Measurements from ENCODE around the gene PRKG1.
"Not testable (repeated sequence)": the region's sequence is repeated elsewhere in the genome, so short reads cannot be mapped to it uniquely, and the experiment has no call there.

PRKG1 gene

GRCh38 chr10:51377932-51378599 is 303.8 kb downstream of the PRKG1 start:
- DNase-seq (ENCODE audit: low read depth): no peak

DNA sequence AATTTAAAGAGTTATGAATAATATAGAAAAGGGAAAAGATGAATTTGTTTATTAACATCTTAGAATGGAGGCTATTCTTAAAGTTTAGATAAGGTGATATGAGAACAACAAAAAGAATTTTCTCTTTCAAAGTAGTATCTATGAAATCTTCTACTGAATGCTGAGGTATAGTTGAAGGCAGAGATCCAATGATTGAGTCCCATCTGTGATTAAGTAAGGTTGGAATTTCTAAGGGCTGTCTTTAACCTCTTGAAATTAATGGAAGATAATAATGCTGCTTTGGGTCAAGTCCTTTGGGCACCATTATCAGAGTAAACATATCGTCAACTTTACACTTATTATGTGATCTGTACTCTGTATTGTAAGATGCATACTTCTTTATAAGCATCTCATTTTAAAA is 307.9 kb downstream of the PRKG1 start:
- DNase-seq (ENCODE audit: low read depth): no peak

DNA sequence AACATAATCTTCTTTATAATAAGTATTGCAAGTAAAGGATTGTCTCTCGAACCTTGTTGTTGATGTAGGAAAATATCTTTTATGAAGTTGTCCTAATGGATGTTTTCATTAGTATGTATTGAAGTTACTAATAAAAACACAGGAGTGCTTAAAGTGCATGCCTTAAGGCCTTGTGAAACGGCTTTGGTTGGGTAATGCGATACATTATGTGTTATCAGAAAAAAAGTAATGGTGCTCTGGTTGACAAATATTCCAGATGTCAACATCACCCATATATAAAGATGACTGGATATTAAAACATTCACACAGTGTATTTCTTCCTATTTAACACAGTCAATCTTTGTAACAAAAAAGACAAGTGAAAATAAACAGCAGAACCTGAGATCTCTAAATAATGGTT is 310.7 kb downstream of the PRKG1 start:
- DNase-seq (ENCODE audit: low read depth): no peak

DNA sequence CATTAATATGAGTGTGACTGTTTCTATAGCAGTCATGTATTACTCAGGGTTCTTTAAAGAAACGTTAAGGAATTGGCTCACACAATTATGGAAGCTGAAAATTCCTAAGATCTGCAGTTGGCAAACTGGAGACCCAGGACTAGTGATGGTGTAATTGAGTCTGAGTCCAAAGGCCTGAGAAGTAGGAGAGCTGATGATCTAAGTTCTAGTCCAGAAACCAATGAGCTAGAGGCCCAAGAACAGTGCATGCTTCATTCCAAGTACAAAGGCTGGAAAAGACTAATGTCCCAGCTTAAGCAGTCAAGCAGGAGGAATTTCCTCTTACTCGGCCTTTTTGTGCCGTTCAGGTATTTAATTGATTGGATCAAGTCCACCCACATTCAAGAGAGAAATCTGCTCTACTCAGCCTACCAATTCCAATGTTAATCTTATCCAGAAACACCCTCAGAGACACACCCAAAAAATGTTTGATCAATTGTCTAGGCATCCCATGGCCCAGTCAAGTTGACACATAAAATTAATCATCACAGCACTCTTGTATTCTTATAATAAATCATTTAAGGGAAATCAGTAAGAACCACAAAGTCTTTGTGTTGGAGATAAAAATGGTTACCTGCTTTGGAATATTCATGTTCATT is 312.1 kb downstream of the PRKG1 start:
- no peak for DNase-seq (ENCODE audit: low read depth)

DNA sequence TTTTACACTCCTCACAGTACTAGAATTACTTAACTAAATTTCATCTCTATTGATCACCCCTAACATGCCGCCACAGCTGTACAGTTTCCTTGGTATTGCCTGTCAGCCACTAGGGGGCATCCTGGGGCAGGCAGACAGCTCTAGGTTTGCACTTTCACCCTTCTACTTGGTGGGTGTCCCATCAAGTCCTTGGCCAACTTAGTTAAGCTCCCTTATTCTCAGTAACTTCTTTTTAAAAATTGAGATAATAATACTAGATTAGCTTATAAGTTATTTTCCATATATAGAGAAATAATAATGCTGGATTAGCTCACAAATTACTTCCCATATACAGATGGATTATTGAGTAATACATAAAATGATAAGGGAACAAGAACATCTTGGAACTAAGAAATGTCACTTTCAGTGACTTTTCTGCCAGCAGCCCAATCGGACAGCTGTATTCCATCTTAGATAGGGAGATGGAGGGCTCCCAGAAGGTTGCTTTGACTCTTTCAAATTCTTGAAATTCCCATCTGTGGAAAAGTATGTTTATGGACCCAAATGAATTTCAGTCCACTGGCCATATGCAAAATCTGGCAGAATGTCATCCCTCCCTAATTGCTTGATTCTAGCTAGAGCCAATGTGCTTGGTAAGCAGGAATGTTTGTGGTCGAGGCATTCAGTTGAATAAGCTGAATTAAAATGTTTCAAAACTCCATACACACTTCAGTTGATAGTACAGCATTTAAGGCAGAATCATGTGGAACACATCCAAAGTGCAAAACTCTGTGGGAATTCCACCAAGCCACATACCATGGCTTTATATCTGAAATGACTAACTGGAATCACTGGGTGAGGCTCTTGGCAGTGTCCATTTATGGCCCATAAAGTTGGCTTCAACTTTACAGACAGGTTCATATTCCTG is 315.4 kb downstream of the PRKG1 start:
- no peak for DNase-seq (ENCODE audit: low read depth)

DNA sequence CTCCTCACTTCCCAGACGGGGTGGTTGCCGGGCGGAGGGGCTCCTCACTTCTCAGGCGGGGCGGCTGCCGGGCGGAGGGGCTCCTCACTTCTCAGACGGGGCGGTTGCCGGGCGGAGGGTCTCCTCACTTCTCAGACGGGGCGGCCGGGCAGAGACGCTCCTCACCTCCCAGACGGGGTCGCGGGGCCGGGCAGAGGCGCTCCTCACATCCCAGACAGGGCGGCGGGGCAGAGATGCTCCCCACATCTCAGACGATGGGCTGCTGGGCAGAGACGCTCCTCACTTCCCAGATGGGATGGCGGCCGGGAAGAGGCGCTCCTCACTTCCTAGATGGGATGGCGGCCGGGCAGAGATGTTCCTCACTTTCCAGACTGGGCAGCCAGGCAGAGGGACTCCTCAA is 318.7 kb downstream of the PRKG1 start:
- DNase-seq (ENCODE audit: low read depth): not testable (repeated sequence)

GRCh38 chr10:51394039-51394438 is 319.8 kb downstream of the PRKG1 start:
- no peak for DNase-seq (ENCODE audit: low read depth)

GRCh38 chr10:51397244-51397643 is 323.0 kb downstream of the PRKG1 start:
- no peak for DNase-seq (ENCODE audit: low read depth)

DNA sequence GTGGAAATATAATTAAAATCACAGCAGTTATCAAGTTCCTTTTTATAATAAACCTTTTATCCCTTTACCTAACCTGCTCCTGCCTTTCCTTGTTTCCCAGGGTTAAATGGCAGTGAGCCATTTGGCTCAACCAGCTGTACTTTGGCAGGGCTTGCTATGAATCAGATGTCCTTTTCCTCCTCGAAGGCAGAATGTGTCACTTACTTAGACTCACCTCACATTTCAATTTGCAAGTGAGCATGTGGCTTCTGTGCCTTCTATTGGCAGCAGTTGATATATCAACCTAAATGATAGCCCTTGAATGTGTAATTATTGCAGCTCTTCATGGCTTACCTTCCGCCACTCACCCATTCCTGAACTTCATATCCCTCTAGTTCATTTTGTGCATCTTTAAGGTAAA is 323.4 kb downstream of the PRKG1 start:
- DNase-seq (ENCODE audit: low read depth): no peak

- DNase-seq (ENCODE audit: low read depth): no peak
These were observed 325.6 kb downstream of the PRKG1 start for GRCh38 chr10:51399840-51400239.

GRCh38 chr10:51400392-51401096 is 326.3 kb downstream of the PRKG1 start:
- DNase-seq (ENCODE audit: low read depth): no peak

GRCh38 chr10:51403521-51403920 is 329.2 kb downstream of the PRKG1 start:
- no peak for DNase-seq (ENCODE audit: low read depth)

DNA sequence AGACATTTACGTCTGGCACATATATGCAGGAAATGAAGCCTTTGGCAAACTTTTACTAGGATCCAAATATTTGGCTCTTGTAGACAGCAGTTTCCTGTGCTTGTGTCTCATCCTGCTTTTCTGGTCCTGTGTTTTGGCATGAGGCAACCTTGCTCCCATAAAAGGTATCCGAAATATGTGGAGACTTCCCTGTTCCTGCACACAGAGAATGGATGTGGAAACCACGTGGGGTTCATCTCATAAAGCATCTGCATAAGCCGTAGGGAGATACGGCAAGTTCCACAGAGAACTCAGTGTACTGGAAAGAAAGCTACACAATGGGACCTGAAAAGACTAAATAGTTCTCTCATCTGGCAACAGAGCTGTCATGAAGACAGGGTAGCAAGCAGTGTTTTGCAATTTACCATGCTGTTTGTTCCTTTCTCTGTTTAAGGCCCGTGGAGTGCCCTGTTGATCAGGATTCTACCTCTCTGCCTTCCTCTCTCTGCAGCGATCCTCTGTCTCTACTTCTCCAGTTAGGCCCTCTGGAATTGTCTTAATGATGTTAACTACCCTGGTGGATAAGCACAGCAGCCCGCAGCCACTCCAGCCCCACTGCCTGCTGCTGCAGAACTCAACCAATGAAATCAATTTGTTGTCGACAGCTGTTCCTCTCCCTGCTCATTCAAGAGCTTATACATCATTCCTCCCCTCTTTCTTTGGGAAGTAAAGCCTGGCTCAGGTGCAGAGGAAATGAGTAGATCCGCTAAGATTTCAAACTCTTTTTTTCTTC is 331.5 kb downstream of the PRKG1 start:
- DNase-seq (ENCODE audit: low read depth): no peak

GRCh38 chr10:51406581-51406980 is 332.3 kb downstream of the PRKG1 start:
- DNase-seq (ENCODE audit: low read depth): no peak

- no peak for DNase-seq (ENCODE audit: low read depth)
These were observed 342.2 kb downstream of the PRKG1 start for GRCh38 chr10:51416494-51416893.

GRCh38 chr10:51419196-51420093 is 345.2 kb downstream of the PRKG1 start:
- DNase-seq (ENCODE audit: low read depth): no peak

DNA sequence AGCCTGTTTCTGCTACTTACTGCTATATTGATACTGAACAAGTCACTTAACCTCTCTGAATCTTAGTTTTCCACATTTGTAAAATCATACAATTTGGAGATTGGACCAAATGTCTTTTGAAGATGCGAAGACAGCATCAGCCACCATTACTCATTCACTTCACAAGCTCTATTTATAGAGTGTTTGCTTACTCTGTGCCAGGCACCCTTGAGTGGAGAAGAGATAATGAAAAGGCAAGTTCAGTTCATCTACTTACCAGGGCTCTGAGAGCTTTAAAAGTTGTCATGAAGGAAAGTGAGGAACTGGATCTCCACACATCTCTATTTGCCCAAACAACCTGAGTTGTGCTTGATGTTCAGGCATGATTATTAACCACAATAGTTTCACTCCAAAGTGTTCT is 347.6 kb downstream of the PRKG1 start:
- DNase-seq (ENCODE audit: low read depth): no peak

DNA sequence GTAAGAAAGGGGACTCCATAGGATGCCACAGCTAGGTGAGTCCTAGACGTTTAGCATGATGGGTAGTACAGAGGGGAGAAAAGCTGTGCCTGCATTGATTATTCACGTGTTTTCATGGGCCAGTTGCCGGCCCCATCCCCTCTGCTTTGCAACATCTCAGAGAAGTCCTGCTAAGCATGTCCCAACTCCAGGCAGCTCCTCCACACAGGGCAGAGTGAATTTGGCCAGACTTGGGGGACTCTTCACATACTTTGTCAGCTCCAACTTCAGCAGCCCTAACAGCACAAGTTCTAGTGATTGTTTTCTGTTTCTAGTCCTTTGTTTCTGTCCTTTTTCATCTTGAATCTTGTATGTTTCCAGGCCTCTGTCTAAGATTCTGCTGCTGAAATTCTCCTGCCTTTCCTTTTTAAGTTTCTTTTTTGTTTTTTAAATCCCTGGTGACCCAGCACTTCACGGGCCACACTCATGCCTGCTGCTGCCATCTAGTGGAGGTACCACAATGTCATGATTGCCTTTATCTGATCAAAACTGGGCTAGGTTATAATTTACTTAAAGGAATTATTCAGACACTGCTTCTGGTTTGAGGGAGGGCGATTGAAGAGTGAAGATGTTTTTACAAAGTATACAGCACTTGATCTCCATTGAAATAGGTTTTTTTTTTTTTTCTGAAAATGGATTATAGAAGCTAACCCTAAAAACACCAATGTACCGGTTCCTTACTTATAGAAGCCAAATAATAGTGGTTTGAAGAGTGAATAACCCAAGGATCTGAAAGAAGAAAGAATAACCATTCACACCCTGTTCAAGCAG is 348.2 kb downstream of the PRKG1 start:
- no peak for DNase-seq (ENCODE audit: low read depth)

DNA sequence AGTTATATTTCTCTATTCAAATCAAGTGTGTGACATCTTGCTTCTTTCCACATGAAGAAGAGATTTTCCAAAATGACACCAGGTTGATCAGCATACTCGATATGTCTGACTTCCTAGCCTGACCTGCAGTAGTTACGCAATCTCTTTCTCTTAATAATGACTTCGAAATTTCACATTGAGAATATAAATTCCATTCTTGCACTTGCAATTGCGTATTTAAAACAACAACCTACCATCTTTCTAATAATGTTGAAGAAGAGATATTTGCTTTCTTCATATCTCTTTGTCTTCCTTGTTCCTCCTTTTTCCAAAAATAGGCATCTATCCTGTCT is 348.8 kb downstream of the PRKG1 start:
- no peak for DNase-seq (ENCODE audit: low read depth)

GRCh38 chr10:51425431-51425830 is 351.1 kb downstream of the PRKG1 start:
- DNase-seq (ENCODE audit: low read depth): no peak

All from stimulated activated CD4-positive, alpha-beta T cell treated with anti-CD3 and anti-CD28 coated beads, Interleukin-2, amount 100 ng/mL, for 4 hours (primary cell).